HG02870 (cell line): Measurements from ENCODE around the gene MRPS25.
A peak's percentile ranks its signal among the peaks of the same experiment; 100 is the strongest.

Experiments used
- ATAC-seq: cut with Tn5 transposase; IDR thresholded peaks from one replicate; pipeline ENCODE4 v1.9.1; 2021; ENCODE audit warnings: mild to moderate bottlenecking, moderate library complexity; ENCODE audit not compliant: unreplicated experiment

Gene MRPS25

GRCh38 chr3:15064835-15065549 lies at the start of gene MRPS25:
Gene MRPS25, minus strand, starts transcription at chr3:15065315. Its CDS starts 121 bp downstream, at chr3:15065194.
- ATAC-seq, result peak; percentile 92

DNA sequence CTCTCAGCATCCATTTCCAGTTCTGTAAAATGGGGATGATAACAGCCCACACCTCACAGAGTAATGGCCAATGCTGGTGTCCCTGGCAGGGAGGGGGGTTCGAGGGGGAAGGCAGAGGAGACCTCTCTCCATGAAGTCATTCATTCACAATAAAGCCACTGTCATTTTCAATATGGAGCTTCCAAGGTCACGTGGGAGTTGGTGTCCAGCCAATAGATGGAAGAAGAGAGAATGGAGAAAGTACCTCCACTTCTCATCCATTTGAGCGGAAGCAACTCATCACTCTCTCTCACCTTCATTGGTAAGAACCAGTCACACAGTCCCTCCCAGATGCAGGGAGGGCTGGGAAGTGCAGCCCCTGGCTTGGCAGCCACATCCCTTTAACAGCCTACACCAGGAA lies 48.8 kb upstream of the MRPS25 start:
- no peak for ATAC-seq

- ATAC-seq, result no peak
These were observed 48.4 kb upstream of the MRPS25 start for GRCh38 chr3:15113471-15113870.

GRCh38 chr3:15112011-15112410 lies 46.9 kb upstream of the MRPS25 start:
- ATAC-seq, result no peak

DNA sequence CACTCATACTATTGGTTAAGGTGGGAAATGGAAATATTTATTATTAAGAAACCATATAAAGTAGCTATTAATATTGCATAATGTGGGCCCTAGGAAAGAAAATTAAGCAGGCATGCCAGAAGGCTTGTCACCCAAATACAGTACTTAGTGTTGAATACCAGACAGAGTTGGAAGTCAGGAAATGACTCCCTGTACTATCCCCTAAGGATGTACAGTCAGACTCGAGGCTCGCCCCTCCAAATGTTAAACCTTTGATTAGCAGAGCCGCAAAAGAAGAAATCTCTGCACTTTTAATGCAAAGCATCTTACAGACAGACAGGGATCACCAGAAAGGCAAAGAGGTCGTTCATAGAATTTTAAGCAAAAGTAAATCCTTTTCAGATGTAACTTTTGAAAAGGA lies 45.1 kb upstream of the MRPS25 start:
- ATAC-seq, result no peak

GRCh38 chr3:15108869-15109268 lies 43.8 kb upstream of the MRPS25 start:
- ATAC-seq, result no peak

- peak; percentile 61 for ATAC-seq
These were observed 43.0 kb upstream of the MRPS25 start for GRCh38 chr3:15108082-15108545.

GRCh38 chr3:15107075-15107947 lies 42.2 kb upstream of the MRPS25 start:
- no peak for ATAC-seq

- no peak for ATAC-seq
These were observed 37.7 kb upstream of the MRPS25 start for GRCh38 chr3:15102836-15103235.

DNA sequence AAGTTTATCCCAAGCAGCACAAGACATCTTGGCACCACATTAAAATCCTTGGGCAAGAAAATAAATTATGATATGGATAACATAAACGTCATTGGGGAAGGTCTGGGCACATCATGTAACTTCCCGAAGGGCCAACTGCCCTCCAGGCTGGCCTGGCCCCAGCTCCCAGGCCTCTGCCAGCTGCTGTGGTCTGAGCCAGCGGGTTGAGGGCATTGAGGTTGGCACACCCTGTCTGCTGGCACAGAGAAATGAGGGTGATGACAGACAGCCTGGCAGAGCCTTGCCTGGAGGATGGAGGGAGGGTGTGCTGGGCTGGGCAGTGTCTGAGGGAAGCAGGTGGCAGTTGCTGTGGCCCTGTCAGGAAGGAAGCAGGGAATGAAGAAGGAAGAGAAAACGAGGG lies 37.1 kb upstream of the MRPS25 start:
- no peak for ATAC-seq

- ATAC-seq, result peak; percentile 13
These were observed 34.4 kb upstream of the MRPS25 start for GRCh38 chr3:15099364-15100098.

DNA sequence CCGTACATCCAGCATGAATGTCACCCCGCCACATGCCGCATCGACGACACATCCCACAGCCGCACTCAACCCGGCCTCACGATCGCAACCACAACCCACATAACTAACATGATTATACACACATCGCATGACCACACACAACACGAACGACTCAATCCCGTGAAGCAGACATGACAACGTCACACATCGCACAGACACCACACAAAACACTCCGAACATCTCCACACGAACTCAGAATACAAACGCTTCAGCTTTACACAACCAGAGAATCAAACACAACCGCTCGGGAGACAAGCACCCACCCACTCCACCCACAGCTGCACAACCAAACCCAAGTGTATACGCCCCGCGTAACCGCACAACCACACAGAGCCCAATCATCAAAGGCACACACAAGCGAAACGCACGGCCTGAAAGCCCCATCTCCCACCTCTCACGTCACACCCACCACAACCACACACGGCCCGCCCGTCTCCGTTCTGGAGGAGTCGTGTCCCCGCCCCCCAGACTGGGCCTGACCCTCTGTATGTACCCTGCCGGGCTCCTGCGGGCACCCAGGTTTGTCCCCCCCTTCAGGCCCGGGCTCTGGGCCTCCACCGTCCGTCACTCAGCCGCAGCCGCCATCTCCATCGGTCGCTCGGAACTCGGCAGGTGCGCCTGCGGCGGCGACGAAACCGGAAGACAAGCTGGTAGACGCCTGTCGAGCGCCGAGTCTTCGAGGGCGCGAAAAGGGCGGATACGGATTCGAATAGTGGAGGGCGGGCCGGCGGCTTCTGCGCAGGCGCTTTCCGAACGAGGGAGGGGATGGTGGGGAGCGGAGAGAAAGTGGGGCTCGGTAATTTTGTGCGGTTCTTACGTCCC lies 33.6 kb upstream of the MRPS25 start, which contains the start of gene RBSN:
RBSN (minus strand) TSS at position 646 of the 861 bp plus-strand sequence. CDS start 3,028 bp downstream, outside the sequence.
- ATAC-seq, result peak; percentile 75

DNA sequence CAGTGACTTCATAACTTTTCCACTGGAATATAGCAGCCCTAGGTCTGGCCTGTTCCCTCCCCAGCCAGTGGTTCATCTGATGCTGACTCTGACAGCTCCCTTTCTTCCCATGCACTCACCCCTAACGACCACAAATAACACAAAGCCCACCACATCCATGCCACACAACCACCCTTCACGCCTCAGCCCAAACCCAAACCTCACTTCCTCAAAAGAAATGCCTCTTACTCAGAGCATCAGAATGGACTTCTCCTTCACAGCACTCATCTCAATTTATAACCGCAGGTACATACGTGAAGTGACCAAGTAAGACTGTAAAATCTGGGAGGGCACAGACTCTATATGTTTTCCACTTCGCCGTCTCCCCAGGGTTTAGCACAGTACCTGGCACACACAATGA lies 32.8 kb upstream of the MRPS25 start:
- ATAC-seq, result no peak

GRCh38 chr3:15096046-15096445 lies 30.9 kb upstream of the MRPS25 start:
- no peak for ATAC-seq

DNA sequence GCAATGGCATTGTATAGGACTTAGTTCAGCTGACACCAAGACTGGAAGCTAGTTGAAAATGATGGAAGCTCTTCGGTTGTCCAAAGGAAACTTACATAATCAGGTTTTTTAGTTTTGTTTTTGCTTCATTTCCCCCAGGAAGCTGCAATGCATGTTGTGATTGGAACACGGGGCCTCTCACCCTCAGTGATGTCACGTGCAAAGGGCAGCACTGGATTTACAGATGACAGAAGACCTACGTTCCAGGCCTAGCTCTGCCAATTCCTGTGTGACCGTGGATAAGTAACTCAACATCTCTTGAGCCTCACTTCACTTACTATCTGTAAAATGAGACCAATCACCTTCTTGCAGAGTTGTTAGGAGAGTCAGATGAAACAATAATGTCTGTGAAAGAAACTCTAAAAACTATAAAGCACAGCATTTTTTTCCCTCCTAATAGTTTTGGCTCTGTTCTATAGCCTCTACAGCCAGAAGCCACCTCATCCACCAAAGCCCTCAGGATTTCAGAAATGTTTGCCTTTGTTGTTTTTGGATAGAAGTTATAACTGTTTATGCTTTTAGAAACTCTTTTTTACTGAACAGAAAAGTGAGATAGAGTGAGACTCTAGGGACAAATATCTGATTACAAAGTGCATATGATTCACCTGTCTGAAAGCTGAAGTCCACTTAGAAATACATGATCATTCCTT lies 29.2 kb upstream of the MRPS25 start:
- no peak for ATAC-seq

DNA sequence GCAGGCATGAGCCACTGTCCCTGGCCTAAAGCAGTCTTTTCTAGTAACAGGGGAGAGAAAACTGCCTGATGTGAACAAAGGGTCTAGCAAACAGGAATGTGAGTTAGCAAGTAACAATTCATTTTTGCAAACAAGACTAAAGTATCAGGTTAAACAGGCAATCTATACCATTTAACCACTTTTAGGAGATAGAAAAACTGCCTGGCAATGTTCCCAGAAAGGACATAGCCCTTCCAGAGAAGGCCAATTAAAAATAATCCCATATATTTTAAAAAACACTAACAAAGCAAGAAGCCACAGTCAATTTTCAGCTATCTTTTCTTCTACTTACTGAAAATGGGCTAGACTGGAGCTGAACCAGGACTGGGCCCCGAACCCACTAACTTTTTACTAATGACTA lies 27.6 kb upstream of the MRPS25 start:
- ATAC-seq, result no peak

DNA sequence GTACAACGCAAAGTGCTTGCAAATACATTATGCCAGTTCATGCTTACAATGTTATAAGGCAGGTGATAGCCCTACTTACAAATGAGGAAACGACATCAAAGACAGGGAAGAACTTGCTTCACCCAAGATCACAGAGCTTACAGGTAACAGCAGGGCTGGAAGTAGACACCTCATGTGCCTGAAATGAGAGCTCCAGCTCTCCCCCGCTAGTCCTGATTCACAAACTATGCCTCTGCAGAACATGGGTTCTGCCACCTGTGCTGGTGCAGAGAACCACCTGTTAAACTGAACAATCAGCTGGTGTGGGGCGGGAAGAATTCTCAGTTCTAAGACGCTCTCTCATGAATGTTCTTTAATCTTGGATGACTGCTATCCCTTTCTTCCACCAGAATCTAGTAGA lies 26.5 kb upstream of the MRPS25 start:
- ATAC-seq, result no peak

GRCh38 chr3:15089201-15089600 lies 24.1 kb upstream of the MRPS25 start:
- ATAC-seq, result no peak

DNA sequence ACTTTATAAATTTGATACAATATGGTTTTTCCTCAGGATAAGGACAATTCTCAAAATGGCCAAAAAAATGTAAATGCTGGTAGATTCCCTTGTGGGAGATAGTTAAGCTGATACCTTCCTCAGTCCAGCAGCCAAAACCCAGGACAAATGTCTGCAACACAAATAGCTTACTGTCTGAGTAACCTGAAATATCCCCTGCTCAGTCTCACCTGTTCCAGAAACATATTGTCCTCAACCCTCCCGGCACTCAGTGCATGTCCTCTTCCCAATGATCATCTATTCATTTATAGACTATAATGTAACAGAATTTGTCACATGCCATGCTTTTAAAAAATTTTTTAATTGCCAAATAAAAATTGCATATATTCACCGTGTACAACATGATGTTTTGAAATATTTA lies 21.6 kb upstream of the MRPS25 start:
- ATAC-seq, result no peak

GRCh38 chr3:15086263-15086662 lies 21.1 kb upstream of the MRPS25 start:
- no peak for ATAC-seq
